H9 (cell line): ENCODE measurements around the gene EFL1. TPM values are rescaled to one million over a fixed set of nuclear protein-coding genes. Genes with fewer than 3 reads are reported as not detected.

ENCODE experiments used
- DNase-seq: peaks from one replicate; pipeline ENCODE4 v3.0.0-alpha.2; 2017
- H2AFZ ChIP-seq: one replicate; pipeline ENCODE4 v1.6.1; 2013; ENCODE audit warnings: mild to moderate bottlenecking, low read length, control low read depth, moderate library complexity
- H2AK5ac ChIP-seq: 2 replicates; pipeline ENCODE4 v1.6.1; 2013; ENCODE audit warnings: low read length, control low read depth, mixed read lengths; ENCODE audit not compliant: insufficient read length
- H2BK120ac ChIP-seq: one replicate; pipeline ENCODE4 v1.6.1; 2013; ENCODE audit warnings: low read depth, mild to moderate bottlenecking, low read length, control low read depth, inconsistent platforms; ENCODE audit not compliant: poor library complexity, severe bottlenecking
- H2BK12ac ChIP-seq: 2 replicates; pipeline ENCODE4 v1.6.1; 2013; ENCODE audit warnings: low read length, control low read depth, mixed read lengths, low read depth; ENCODE audit not compliant: insufficient read length
- H2BK15ac ChIP-seq: 2 replicates; pipeline ENCODE4 v1.6.1; 2013; ENCODE audit warnings: low read depth, low read length, control low read depth
- H2BK20ac ChIP-seq: one replicate; pipeline ENCODE4 v1.6.1; 2013; ENCODE audit warnings: low read depth, mild to moderate bottlenecking, low read length, control low read depth, inconsistent platforms; ENCODE audit not compliant: poor library complexity, severe bottlenecking
- H2BK5ac ChIP-seq: 2 replicates; pipeline ENCODE4 v1.6.1; 2013; ENCODE audit warnings: low read length, control low read depth, mixed read lengths; ENCODE audit not compliant: insufficient read length
- H3K14ac ChIP-seq: 2 replicates; pipeline ENCODE4 v1.6.1; 2013; ENCODE audit warnings: low read length, control low read depth; ENCODE audit not compliant: insufficient read depth
- H3K18ac ChIP-seq: 2 replicates; pipeline ENCODE4 v1.6.1; 2013; ENCODE audit warnings: low read depth, mild to moderate bottlenecking, mixed read lengths, low read length, control low read depth; ENCODE audit not compliant: insufficient read length
- H3K23ac ChIP-seq: 2 replicates; pipeline ENCODE4 v1.6.1; 2013; ENCODE audit warnings: low read length, control low read depth, mixed read lengths, low read depth; ENCODE audit not compliant: insufficient read length
- H3K23me2 ChIP-seq: 2 replicates; pipeline ENCODE4 v1.6.1; 2013; ENCODE audit warnings: low read depth, mild to moderate bottlenecking, mixed read lengths, low read length, control low read depth; ENCODE audit not compliant: insufficient read length, poor library complexity, severe bottlenecking
- H3K27ac ChIP-seq: 2 replicates; pipeline ENCODE4 v1.5.1; 2013; ENCODE audit warnings: low read length, control low read depth, mixed read lengths, low read depth; ENCODE audit not compliant: insufficient read length
- H3K27me3 ChIP-seq: 2 replicates; pipeline ENCODE4 v1.6.1; 2013; ENCODE audit warnings: low read length, control low read depth, inconsistent platforms; ENCODE audit not compliant: insufficient read depth
- H3K4ac ChIP-seq: 2 replicates; pipeline ENCODE4 v1.6.1; 2013; ENCODE audit warnings: low read depth, mild to moderate bottlenecking, control low read depth, inconsistent platforms, low read length, moderate library complexity
- H3K4me1 ChIP-seq: 2 replicates; pipeline ENCODE4 v1.6.1; 2013; ENCODE audit warnings: low read length, control low read depth, inconsistent platforms; ENCODE audit not compliant: insufficient read depth
- H3K4me2 ChIP-seq: 2 replicates; pipeline ENCODE4 v1.6.1; 2013; ENCODE audit warnings: low read length, control low read depth, mixed read lengths; ENCODE audit not compliant: insufficient read length, insufficient read depth
- H3K56ac ChIP-seq: 2 replicates; pipeline ENCODE4 v1.6.1; 2013; ENCODE audit warnings: low read depth, mild to moderate bottlenecking, mixed read lengths, low read length, control low read depth; ENCODE audit not compliant: insufficient read length
- H3K79me1 ChIP-seq: 2 replicates; pipeline ENCODE4 v1.6.1; 2013; ENCODE audit warnings: low read depth, mild to moderate bottlenecking, moderate library complexity, low read length, control low read depth, inconsistent platforms; ENCODE audit not compliant: insufficient read depth, poor library complexity, severe bottlenecking
- H3K79me2 ChIP-seq: 2 replicates; pipeline ENCODE4 v1.6.1; 2013; ENCODE audit warnings: low read length, control low read depth, inconsistent platforms; ENCODE audit not compliant: insufficient read depth
- H3K9ac ChIP-seq: 2 replicates; pipeline ENCODE4 v1.6.1; 2013; ENCODE audit warnings: low read length, control low read depth, mixed read lengths; ENCODE audit not compliant: insufficient read length; ENCODE audit errors: extremely low read depth
- H3K9me3 ChIP-seq: one replicate; pipeline ENCODE4 v1.6.1; 2013; ENCODE audit warnings: low read depth, low read length, inconsistent platforms; ENCODE audit not compliant: control insufficient read depth
- H3T11ph ChIP-seq: one replicate; pipeline ENCODE4 v1.6.1; 2013; ENCODE audit warnings: mild to moderate bottlenecking, low read length, control low read depth, inconsistent platforms
- H4K20me1 ChIP-seq: one replicate; pipeline ENCODE4 v1.6.1; 2013; ENCODE audit not compliant: control insufficient read depth, insufficient read length, insufficient read depth
- H4K5ac ChIP-seq: 2 replicates; pipeline ENCODE4 v1.6.1; 2013; ENCODE audit warnings: low read depth, mild to moderate bottlenecking, mixed read lengths, low read length, control low read depth; ENCODE audit not compliant: insufficient read length
- H4K8ac ChIP-seq: replicated peaks from 2 replicates; pipeline ENCODE4 v1.6.1; 2013; ENCODE audit warnings: low read length, control low read depth, mixed read lengths, low read depth; ENCODE audit not compliant: insufficient read length
- H4K91ac ChIP-seq: 2 replicates; pipeline ENCODE4 v1.6.1; 2013; ENCODE audit warnings: low read depth, mild to moderate bottlenecking, moderate library complexity, mixed read lengths, low read length, control low read depth; ENCODE audit not compliant: insufficient read length
- H3K27ac Mint-ChIP-seq, 3 experiments: 2 replicates in 2 of 3; 3 replicates in 1 of 3; pipeline ENCODE4 v1.8.0; 2020 to 2021; ENCODE audit warnings: mixed read lengths in 3 of 3, mild to moderate bottlenecking in 1 of 3, moderate library complexity in 1 of 3
- H3K27me3 Mint-ChIP-seq: 2 replicates; pipeline ENCODE4 v1.8.0; 2021; ENCODE audit warnings: low read depth, mild to moderate bottlenecking, moderate library complexity, mixed read lengths
- H3K36me3 Mint-ChIP-seq, 3 experiments: 2 replicates in 2 of 3; 3 replicates in 1 of 3; pipeline ENCODE4 v1.8.0; 2020 to 2021; ENCODE audit warnings: low read depth in 3 of 3, mixed read lengths in 3 of 3; ENCODE audit not compliant: insufficient read depth in 1 of 3
- H3K4me1 Mint-ChIP-seq, 2 experiments: 2 replicates each; pipeline ENCODE4 v1.8.0; 2020; ENCODE audit warnings: mixed read lengths in 2 of 2
- H3K4me3 Mint-ChIP-seq, 2 experiments: 2 replicates in 1 of 2; 3 replicates in 1 of 2; pipeline ENCODE4 v1.8.0; 2020 to 2021; ENCODE audit warnings: mild to moderate bottlenecking in 2 of 2, mixed read lengths in 2 of 2, moderate library complexity in 1 of 2
- H3K9me3 Mint-ChIP-seq, 2 experiments: 2 replicates in 1 of 2; 3 replicates in 1 of 2; pipeline ENCODE4 v1.8.0; 2020; ENCODE audit warnings: mild to moderate bottlenecking in 2 of 2, mixed read lengths in 2 of 2, moderate library complexity in 1 of 2
- CTCF ChIP-seq: fragments of 200-600 bp; sonication (generic); conservative IDR thresholded peaks from 3 replicates; pipeline ENCODE4 v1.8.0; 2021; ENCODE audit warnings: antibody characterized with exemption, mild to moderate bottlenecking
- WGBS: extraction: QIAGEN DNeasy Blood & Tissue Kit; methylation state at CpG from one replicate; pipeline ENCODE4 v1.1.7; 2013; ENCODE audit warnings: missing lambda C conversion rate, low lambda C conversion rate, mixed read lengths; ENCODE audit not compliant: insufficient read length; ENCODE audit errors: extremely low coverage; 5-methylcytosine and 5-hydroxymethylcytosine counted together
- total RNA-seq: library from RNA; stranded (reverse); gene quantifications from 2 replicates; pipeline ENCODE4 v1.2.1, GENCODE V29; 2021

The EFL1 gene
- total RNA-seq, 1 experiment from 2014 or later: 29.4 TPM

- no peaks in the 10 kb centered on the region for H3K4me1 ChIP-seq
- H3K4me2 ChIP-seq: no peak overlapping the region
- WGBS: no CpG with 5 or more reads among the region's 1 CpG
- H2BK5ac ChIP-seq: no peak overlapping the region
- H2BK12ac ChIP-seq: no peak overlapping the region
- no peak overlapping the region for H4K91ac ChIP-seq
- no peaks in the 10 kb centered on the region for H3K23me2 ChIP-seq
- H3K79me2 ChIP-seq: no peaks in the 10 kb centered on the region
- H3K14ac ChIP-seq: no peak overlapping the region
- Mint-ChIP-seq H3K4me1 (peaks cover 6% of the 10 kb centered on the region in 2 experiments; a peak in 3 of 4 replicates), H3K4me3 (no peak overlapping the region), H3K27ac (peak overlapping the region in 1 of 3 experiments; percentile 13; a peak in 1 of 7 replicates), H3K27me3 (no peaks in the 10 kb centered on the region), H3K9me3 (no peaks in the 10 kb centered on the region), H3K36me3 (no peaks in the 10 kb centered on the region)
- H3K27ac ChIP-seq: no peak overlapping the region
- no peak overlapping the region for H3K56ac ChIP-seq
- no peak overlapping the region for H2AK5ac ChIP-seq
- no peak overlapping the region for H3K18ac ChIP-seq
- no peak overlapping the region for H3K9ac ChIP-seq
- H4K20me1 ChIP-seq: no peaks in the 10 kb centered on the region
- H2BK20ac ChIP-seq: no peak overlapping the region
- no peaks in the 10 kb centered on the region for H3K9me3 ChIP-seq
- no peaks in the 10 kb centered on the region for H3K79me1 ChIP-seq
- H2BK15ac ChIP-seq: no peak overlapping the region
- H3T11ph ChIP-seq: no peak overlapping the region
- H3K27me3 ChIP-seq: no peaks in the 10 kb centered on the region
- no peak overlapping the region for H2BK120ac ChIP-seq
- no peak overlapping the region for H4K5ac ChIP-seq
- H2AFZ ChIP-seq: no peak overlapping the region
- no peak overlapping the region for H4K8ac ChIP-seq
- DNase-seq: no peak
- H3K4ac ChIP-seq: no peak overlapping the region
- no peak overlapping the region for H3K23ac ChIP-seq
- TF ChIP-seq CTCF: no peak
Observed at GRCh38 chr15:82184355-82184754, 78.2 kb downstream of the EFL1 start.
